Lower lobe of right lung (tissue), 2 donors: ENCODE results near the gene PDCL2. TPM values are rescaled to one million over a fixed set of nuclear protein-coding genes. Genes with fewer than 3 reads are reported as not detected.
"Not testable (repeated sequence)": the region's sequence is repeated elsewhere in the genome, so short reads cannot be mapped to it uniquely, and the experiment has no call there.

Source experiments
- ATAC-seq, 2 donors: fragments of 200-7000 bp; cut with Tn5 transposase; one replicate each; pipeline ENCODE4 v1.9.1; 2020 to 2022; ENCODE audit warnings: mild to moderate bottlenecking in 2 of 2, moderate library complexity in 2 of 2
- DNase-seq: peaks from one replicate; pipeline ENCODE4 v3.0.0-alpha.2; 2020
- H3K27ac ChIP-seq: fragments of 200-600 bp; one replicate; pipeline ENCODE4 v1.8.0; 2022
- H3K27me3 ChIP-seq: fragments of 200-600 bp; one replicate; pipeline ENCODE4 v1.8.0; 2022; ENCODE audit warnings: low read depth
- H3K36me3 ChIP-seq: fragments of 200-600 bp; one replicate; pipeline ENCODE4 v1.8.0; 2022; ENCODE audit warnings: mild to moderate bottlenecking
- H3K4me1 ChIP-seq: fragments of 200-600 bp; one replicate; pipeline ENCODE4 v1.8.0; 2022
- H3K4me3 ChIP-seq: fragments of 200-600 bp; one replicate; pipeline ENCODE4 v1.8.0; 2022; ENCODE audit warnings: mild to moderate bottlenecking
- H3K9me3 ChIP-seq: fragments of 200-600 bp; one replicate; pipeline ENCODE4 v1.8.0; 2022
- CTCF ChIP-seq: fragments of 200-600 bp; IDR thresholded peaks from one replicate; pipeline ENCODE4 v1.8.0; 2022; ENCODE audit warnings: antibody characterized with exemption, mild to moderate bottlenecking
- intact Hi-C: fragments of 100-400 bp; cut with DNase I; formaldehyde crosslinking; loops from one replicate; pipeline ENCODE4 v1.11.0; 2022
- total RNA-seq: library from RNA; stranded (reverse); fragmentation: NEBNext Ultra II Directional; extraction: Animal tissue kit (Norgen Biotek cat#: 25700); gene quantifications from one replicate; pipeline ENCODE4 v1.2.1, GENCODE V29; 2021
- donor health status: DM: no; HTN: yes; CAD: no; lungs with severe emphysema.

PDCL2 gene
- total RNA-seq, 1 donor from 2014 or later, result not detected

DNA sequence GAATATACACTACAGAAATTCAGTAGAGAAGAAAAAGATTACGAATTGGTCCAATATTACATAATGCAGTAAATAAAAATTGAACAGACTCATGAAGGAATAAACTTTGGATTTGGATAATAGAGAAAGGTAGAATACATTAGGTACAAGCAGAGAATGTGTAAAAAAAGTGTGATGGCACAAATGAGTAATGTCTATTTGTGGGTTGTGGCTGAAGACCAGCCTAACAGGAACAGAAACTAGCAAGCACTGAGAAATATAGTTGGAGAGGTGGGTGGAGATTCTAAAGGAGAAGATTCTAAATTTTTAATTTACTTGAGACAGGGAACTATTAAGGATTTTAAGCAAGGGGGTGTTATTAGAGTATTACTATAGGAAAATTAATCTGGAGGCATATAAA lies 30.2 kb downstream of the PDCL2 start:
- intact Hi-C loops, result no loop called here
- H3K4me3 ChIP-seq, result no peak overlapping the region
- H3K4me1 ChIP-seq, result no peaks in the 10 kb centered on the region
- no peaks in the 10 kb centered on the region for H3K27me3 ChIP-seq
- H3K9me3 ChIP-seq, result no peaks in the 10 kb centered on the region
- no peak for DNase-seq
- no peak overlapping the region for H3K27ac ChIP-seq
- TF ChIP-seq CTCF, result no peak
- H3K36me3 ChIP-seq, result no peaks in the 10 kb centered on the region
- ATAC-seq, result peak; percentile 51 to 53

- Histone ChIP-seq H3K36me3 (no peaks in the 10 kb centered on the region), H3K4me1 (no peaks in the 10 kb centered on the region), H3K27ac (no peak overlapping the region), H3K27me3 (no peaks in the 10 kb centered on the region), H3K9me3 (no peaks in the 10 kb centered on the region), H3K4me3 (no peak overlapping the region)
- intact Hi-C loops, result no loop called here
- ATAC-seq (no peak), DNase-seq (no peak)
- no peak for TF ChIP-seq CTCF
Measured at GRCh38 chr4:55560096-55560495, 31.9 kb downstream of the PDCL2 start.

DNA sequence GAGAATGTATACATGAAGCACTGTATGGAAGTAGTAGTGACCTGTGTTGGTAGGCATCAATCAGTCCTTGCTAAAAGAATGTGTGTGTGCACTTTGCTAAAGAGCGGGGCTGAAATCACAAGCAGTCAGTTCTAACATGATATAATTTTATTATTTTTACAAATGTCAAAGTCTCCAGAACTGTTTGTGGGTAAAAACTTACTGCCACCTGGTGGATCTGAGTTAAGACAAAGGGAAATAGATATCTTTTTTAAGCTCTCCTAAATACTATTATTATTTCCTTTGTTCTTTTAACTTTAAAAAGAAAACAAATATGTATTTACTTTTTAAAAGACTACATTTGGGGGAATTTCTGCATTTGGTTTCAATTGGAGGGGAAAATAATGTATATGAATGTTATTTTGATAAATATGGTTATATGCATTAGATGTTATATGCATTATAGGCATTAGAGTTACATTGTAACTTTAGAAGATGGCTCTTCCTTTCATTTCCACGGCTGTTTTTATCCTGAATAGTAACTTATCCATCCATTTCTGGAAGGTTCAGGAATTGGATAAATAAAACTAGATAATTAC lies 37.5 kb downstream of the PDCL2 start:
- intact Hi-C loops, result no loop called here
- Histone ChIP-seq H3K4me1 (no peaks in the 10 kb centered on the region), H3K9me3 (no peaks in the 10 kb centered on the region), H3K4me3 (no peak overlapping the region), H3K36me3 (no peaks in the 10 kb centered on the region), H3K27ac (no peak overlapping the region), H3K27me3 (no peaks in the 10 kb centered on the region)
- ATAC-seq (peak in 1 of 2 donors; percentile 57), DNase-seq (no peak)
- TF ChIP-seq CTCF, result peak; percentile 37

DNA sequence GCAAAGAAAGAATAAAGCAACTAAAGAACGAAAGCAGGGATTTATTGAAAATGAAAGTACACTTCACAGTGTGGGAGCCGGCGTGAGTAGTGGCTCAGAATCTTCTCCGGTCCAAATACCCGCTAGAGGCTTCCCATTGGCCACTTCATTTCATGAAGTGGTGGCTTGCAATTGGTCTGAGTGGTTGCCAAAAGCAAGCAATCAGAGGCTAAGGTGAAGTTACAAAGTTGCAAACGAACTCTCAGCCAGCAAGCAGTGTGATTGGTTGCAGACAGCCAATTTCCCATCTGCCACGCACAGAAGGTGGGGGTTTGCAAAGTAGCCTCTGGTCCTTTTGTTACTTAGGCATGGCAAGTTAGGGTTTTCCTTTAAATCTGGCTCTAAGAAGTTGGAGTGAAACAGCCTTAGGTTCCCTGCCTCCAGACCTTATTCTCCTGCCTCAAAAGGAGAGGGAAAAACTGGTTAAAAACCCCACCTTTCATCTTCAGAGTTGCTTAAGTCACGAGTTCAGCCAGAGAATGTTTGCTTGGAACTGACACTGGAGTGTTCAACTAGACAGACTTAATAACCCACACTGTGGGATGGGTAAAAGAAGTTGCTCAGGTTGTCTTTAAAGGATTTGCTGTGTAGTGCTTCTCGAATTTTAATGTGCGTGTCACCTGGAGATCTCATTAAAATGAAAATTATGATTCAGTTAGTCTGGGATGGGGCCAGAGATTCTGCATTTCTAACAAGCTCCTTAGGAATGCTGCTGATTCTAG lies 38.4 kb downstream of the PDCL2 start:
- Histone ChIP-seq H3K4me3 (peak overlapping the region; percentile 37), H3K27me3 (no peaks in the 10 kb centered on the region), H3K9me3 (no peaks in the 10 kb centered on the region), H3K4me1 (no peaks in the 10 kb centered on the region), H3K36me3 (no peaks in the 10 kb centered on the region), H3K27ac (no peak overlapping the region)
- DNase-seq (no peak), ATAC-seq (peak; percentile 82 to 87)
- intact Hi-C loops, result no loop called here
- TF ChIP-seq CTCF, result no peak

DNA sequence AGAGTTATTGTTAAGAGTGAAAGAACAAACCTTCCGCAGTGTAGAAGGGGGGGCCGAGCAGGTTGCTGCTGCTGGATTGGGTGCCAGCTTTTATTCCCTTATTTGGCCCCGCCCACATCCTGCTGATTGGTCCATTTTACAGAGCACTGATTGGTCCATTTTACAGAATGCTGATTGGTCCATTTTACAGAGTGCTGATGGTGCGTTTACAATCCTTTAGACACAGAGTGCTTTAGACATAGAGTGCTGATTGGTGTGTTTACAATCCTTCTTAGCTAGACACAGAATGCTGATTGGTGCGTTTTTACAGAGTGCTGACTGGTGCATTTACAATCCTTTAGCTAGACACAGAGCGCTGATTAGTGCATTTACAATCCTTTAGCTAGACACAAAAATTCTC lies 40.1 kb downstream of the PDCL2 start:
- H3K36me3 ChIP-seq, DNase-seq, H3K27me3 ChIP-seq, H3K9me3 ChIP-seq, H3K27ac ChIP-seq, H3K4me1 ChIP-seq, H3K4me3 ChIP-seq, ATAC-seq, intact Hi-C loops: not testable (repeated sequence)

DNA sequence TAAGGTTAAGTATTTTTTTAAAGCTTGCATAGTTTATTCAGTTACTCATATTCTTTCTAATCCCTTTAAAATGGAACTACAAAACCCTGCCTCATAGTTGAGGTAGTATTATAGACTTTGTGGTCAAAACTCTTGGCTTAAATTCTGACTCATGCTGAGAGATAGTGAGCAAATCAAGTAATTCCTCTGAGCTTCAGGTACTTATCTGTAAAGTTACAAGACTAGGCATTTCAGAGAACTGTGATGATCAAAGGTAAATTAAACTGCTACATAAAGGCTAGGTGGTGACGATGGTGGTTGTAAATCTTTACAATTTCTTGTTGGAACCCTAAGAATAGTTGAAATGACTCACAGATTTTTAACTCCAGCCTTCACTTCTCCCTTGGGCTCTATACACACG lies 42.2 kb downstream of the PDCL2 start:
- Histone ChIP-seq H3K4me3 (no peak overlapping the region), H3K4me1 (peaks cover 13% of the 10 kb centered on the region), H3K36me3 (no peaks in the 10 kb centered on the region), H3K27ac (no peak overlapping the region), H3K9me3 (no peaks in the 10 kb centered on the region), H3K27me3 (no peaks in the 10 kb centered on the region)
- intact Hi-C loops, result no loop called here
- TF ChIP-seq CTCF, result no peak
- no peak for ATAC-seq
- no peak for DNase-seq
